Progenitor cell of endocrine pancreas (in vitro differentiated cells): Measurements from ENCODE around the gene LAMA1. TPM values are rescaled to one million over a fixed set of nuclear protein-coding genes. Genes with fewer than 3 reads are reported as not detected.

Experiments
- DNase-seq: peaks from one replicate; pipeline ENCODE4 v3.0.0; 2021; ENCODE audit warnings: low spot score; ENCODE audit not compliant: unreplicated experiment
- H3K27ac Mint-ChIP-seq: 2 replicates; pipeline ENCODE4 v1.8.0; 2021; ENCODE audit warnings: mild to moderate bottlenecking, moderate library complexity, mixed read lengths
- H3K27me3 Mint-ChIP-seq: 2 replicates; pipeline ENCODE4 v1.8.0; 2021; ENCODE audit warnings: mixed read lengths
- H3K36me3 Mint-ChIP-seq: 2 replicates; pipeline ENCODE4 v1.8.0; 2022; ENCODE audit warnings: mixed read lengths; ENCODE audit not compliant: insufficient read depth
- H3K4me1 Mint-ChIP-seq: 2 replicates; pipeline ENCODE4 v1.8.0; 2021; ENCODE audit warnings: low read depth, mixed read lengths
- H3K4me3 Mint-ChIP-seq: 2 replicates; pipeline ENCODE4 v1.8.0; 2021; ENCODE audit warnings: low read depth, mild to moderate bottlenecking, moderate library complexity, mixed read lengths
- H3K9me3 Mint-ChIP-seq: 2 replicates; pipeline ENCODE4 v1.8.0; 2021; ENCODE audit warnings: low read depth, mixed read lengths
- CTCF ChIP-seq: fragments of 200-600 bp; sonication (generic); IDR thresholded peaks from one replicate; pipeline ENCODE4 v1.5.0; 2021; ENCODE audit warnings: antibody characterized with exemption, mild to moderate bottlenecking; ENCODE audit not compliant: unreplicated experiment
- total RNA-seq: library from RNA; stranded (reverse); gene quantifications from 2 replicates; pipeline ENCODE4 v1.2.1, GENCODE V29; 2021

Gene LAMA1
- total RNA-seq, 1 donor from 2014 or later: 257 TPM

- H3K27ac Mint-ChIP-seq: no peak overlapping the region
- H3K9me3 Mint-ChIP-seq: no peaks in the 10 kb centered on the region
- H3K4me3 Mint-ChIP-seq: no peak overlapping the region
- no peak for TF ChIP-seq CTCF
- no peaks in the 10 kb centered on the region for H3K27me3 Mint-ChIP-seq
- peaks cover 29% of the 10 kb centered on the region for H3K36me3 Mint-ChIP-seq
- H3K4me1 Mint-ChIP-seq: no peaks in the 10 kb centered on the region
- DNase-seq: no peak
These were observed 200.5 kb downstream of the LAMA1 start for GRCh38 chr18:6917072-6917471.

DNA sequence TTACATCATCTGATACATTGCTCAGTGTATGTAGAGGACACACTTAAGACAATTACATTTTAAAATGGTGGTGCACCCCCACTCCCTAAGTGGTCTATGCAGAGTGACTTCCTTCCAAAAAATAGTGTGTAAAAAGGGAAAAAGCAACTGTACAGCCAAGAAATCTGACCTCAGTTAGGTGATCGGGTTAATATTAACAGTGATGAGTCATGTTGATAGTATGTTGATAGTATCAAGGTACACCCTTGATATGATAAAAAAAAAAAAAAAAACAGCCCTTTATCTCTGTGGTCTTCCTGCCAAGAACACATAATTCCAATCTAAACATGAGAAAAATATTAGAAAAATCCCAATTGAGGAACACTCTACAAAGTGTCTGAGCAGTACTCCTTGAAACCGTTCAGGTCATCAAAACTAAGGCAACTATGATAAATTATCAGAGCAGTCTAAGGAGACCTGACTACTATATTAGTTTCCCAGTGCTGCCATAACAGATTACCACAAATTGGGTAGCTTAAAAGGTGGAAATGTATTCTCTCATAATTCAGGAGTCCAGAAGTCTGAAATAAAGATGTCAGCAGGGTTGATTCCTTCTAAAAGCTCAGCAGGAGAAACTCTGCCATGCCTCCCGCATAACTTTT lies 216.2 kb downstream of the LAMA1 start:
- DNase-seq: no peak
- no peak for TF ChIP-seq CTCF
- no peaks in the 10 kb centered on the region for H3K4me1 Mint-ChIP-seq
- no peak overlapping the region for H3K4me3 Mint-ChIP-seq
- H3K27ac Mint-ChIP-seq: no peak overlapping the region
- H3K9me3 Mint-ChIP-seq: peaks cover 18% of the 10 kb centered on the region
- H3K36me3 Mint-ChIP-seq: peaks cover 56% of the 10 kb centered on the region
- no peaks in the 10 kb centered on the region for H3K27me3 Mint-ChIP-seq

DNA sequence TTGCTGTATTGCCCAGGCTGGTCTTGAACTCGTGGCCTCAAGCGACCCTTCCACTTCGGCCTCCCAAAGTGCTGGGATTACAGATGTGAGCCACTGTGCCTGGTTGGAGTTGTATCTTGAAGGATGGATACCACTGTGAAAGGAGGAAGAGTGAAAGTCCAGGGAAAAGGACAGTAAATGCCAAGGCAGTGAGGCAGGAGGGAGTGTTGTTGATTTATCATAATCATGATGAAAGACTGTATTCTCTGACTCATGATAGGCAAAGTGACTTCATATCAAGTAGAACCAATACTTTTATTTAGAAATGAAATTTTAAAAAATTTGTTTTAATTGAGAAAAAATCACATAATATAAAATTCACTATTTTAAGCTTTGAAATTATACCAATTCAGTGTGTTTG lies 225.8 kb downstream of the LAMA1 start:
- H3K36me3 Mint-ChIP-seq: peaks cover 42% of the 10 kb centered on the region
- H3K9me3 Mint-ChIP-seq: no peaks in the 10 kb centered on the region
- TF ChIP-seq CTCF: no peak
- peaks cover 1% of the 10 kb centered on the region for H3K4me1 Mint-ChIP-seq
- no peak for DNase-seq
- no peaks in the 10 kb centered on the region for H3K27me3 Mint-ChIP-seq
- no peak overlapping the region for H3K4me3 Mint-ChIP-seq
- no peak overlapping the region for H3K27ac Mint-ChIP-seq

Other genes with a start within 250 kb of the LAMA1 start
- gene LRRC30, start 113.3 kb upstream of the LAMA1 start, total RNA-seq: not detected in 2 replicates